ENCODE data around the gene NKG7. TPM values are rescaled to one million over a fixed set of nuclear protein-coding genes. Genes with fewer than 3 reads are reported as not detected.

NKG7 gene
- total RNA-seq, 4 donors from 2014 or later = 0.54 to 2.2 TPM; not detected in 2

DNA sequence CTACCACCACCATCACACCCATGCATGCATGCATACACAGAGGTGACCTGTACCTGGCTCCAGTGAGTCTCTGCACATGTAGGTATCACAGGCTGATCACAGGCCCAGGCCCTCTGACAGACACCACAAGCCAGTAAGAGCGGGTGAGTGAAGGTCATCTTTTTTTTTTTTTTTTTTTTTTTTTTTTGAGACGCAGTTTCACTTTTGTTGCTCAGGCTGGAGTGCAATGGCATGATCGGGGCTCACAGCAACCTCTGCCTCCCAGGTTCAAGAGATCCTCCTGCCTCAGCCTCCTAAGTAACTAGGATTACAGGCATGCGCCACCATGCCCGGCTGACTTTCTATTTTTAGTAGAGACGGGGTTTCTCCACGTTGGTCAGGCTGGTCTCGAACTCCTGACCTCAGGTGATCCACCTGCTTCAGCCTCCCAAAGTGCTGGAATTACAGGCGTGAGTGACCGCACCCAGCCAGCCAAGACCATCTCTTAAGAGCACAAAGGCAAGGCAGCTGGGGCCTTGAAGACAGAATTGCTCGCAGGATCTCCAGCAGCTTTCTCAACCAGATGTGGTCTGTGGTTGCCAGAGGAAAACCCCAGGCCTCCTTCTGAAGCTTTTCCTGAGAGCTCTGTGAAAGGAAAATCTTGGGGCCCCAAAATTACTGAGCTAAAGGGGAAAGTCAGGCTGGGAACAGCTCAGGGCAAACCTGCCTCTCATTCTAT lies 3.2 kb upstream of the NKG7 start:
- Histone ChIP-seq H3K27me3 (no peaks in the 10 kb centered on the region), H3K36me3 (no peaks in the 10 kb centered on the region), H3K4me1 (no peaks in the 10 kb centered on the region), H3K27ac (no peak overlapping the region), H3K9me3 (no peaks in the 10 kb centered on the region), H3K4me3 (replicated peaks in 1 of 3) (no peak overlapping the region)
- TF ChIP-seq, protein P1, sequence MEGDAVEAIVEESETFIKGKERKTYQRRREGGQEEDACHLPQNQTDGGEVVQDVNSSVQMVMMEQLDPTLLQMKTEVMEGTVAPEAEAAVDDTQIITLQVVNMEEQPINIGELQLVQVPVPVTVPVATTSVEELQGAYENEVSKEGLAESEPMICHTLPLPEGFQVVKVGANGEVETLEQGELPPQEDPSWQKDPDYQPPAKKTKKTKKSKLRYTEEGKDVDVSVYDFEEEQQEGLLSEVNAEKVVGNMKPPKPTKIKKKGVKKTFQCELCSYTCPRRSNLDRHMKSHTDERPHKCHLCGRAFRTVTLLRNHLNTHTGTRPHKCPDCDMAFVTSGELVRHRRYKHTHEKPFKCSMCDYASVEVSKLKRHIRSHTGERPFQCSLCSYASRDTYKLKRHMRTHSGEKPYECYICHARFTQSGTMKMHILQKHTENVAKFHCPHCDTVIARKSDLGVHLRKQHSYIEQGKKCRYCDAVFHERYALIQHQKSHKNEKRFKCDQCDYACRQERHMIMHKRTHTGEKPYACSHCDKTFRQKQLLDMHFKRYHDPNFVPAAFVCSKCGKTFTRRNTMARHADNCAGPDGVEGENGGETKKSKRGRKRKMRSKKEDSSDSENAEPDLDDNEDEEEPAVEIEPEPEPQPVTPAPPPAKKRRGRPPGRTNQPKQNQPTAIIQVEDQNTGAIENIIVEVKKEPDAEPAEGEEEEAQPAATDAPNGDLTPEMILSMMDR (IDR thresholded peaks at IDR 0.05) = no peak
- TF ChIP-seq POLR2A (IDR thresholded peaks at IDR 0.05) = no peak
- intact Hi-C loops (cut with DNase I) = no loop called here
- DNase-seq = no peak
- WGBS, 2 donors = 74 to 76% methylated on average over 9 to 11 of the region's 11 CpGs

DNA sequence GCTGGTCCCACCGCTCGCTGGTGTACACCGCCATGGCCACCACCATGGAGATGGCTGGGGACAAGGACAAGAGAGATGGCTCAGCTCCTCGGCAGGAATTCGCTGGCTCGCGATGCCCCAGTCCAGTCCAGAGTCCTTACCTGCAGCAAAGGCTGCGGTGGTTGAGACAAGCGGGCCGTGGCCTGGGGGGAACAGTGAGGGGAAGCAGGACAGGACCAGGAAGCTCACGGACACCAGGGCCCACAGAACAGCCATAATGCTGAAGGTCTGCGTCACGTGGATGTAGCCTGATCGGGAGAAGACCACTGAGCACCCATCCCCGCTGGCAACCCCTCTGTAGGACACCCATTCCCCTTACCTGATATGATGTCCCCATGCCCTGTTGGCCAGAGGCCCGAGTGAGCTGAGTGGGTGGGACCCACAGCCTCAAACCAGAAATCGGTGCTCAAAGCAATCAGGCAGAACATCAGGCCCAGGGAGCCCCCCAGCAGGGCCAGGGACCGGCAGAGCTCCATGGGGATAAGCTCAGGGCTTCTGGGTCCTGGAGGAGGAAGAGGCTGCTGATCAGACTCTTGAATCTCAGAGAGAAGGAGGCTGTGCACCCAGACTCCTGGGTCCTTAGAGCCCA lies 319 bp downstream of the NKG7 start:
- Histone ChIP-seq H3K9me3 (no peaks in the 10 kb centered on the region), H3K27ac (no peak overlapping the region), H3K36me3 (no peaks in the 10 kb centered on the region), H3K4me1 (peaks cover 2 to 6% of the 10 kb centered on the region in 2 donors), H3K27me3 (no peaks in the 10 kb centered on the region), H3K4me3 (replicated peaks in 1 of 3) (no peak overlapping the region)
- DNase-seq = no peak
- intact Hi-C loops (cut with DNase I) = no loop called here
- WGBS, 2 donors = 66 to 75% methylated on average over 5 to 14 of the region's 18 CpGs
- TF ChIP-seq, protein P1 (IDR thresholded peaks at IDR 0.05) = no peak
- no peak for TF ChIP-seq POLR2A (IDR thresholded peaks at IDR 0.05)

DNA sequence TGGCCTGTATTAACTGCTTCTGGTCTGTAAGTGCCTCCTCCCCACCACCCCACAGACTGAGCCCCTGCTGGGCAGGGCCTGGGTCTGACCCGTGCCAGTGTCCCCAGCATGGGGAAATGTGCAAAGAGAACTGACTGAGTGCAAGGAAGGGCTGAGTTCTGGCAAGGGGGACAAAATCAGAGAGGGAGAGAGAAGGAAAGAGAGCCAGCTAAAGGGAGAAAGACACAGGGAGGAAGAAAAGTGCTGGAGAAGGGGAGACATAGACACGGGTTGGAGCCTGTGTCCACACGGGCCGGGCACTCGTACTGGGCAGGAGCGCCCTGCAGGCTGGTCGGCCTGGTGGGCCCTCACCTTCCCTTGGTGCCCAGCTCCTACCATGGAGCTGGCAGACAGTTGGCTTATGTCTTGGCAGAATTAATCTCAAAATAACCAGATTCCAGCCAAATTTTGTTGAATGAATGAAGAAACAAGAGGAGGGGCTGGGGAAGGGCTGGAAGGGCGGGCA lies 1.2 kb downstream of the NKG7 start:
- intact Hi-C loops (cut with DNase I) = no loop called here
- WGBS, 2 donors = 67 to 69% methylated on average over 8 of the region's 8 CpGs
- no peak for TF ChIP-seq POLR2A (IDR thresholded peaks at IDR 0.05)
- TF ChIP-seq, protein P1 (IDR thresholded peaks at IDR 0.05) = no peak

DNA sequence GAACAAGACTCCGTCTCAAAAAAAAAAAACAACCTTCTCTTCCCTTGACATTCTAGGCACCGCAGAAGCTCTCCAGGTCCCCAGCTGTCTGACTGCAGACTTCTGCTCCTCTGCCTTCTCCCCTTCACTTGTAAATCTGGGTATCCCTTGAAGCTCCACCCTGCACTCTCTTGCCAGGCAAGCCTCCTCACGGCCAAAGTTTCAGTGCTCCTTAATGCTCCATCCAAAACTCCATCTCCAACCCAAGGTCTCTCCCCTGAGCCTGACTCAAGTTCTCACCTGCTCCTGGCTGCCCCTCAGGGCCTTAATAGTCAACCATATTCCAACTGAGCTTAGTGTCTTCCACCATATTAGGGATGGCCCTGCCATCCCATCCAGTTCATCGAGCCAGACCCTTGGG lies 2.2 kb downstream of the NKG7 start:
- intact Hi-C loops (cut with DNase I) = no loop called here
- Histone ChIP-seq H3K4me3 (replicated peaks in 1 of 3) (no peak overlapping the region), H3K4me1 (peaks cover 8 to 10% of the 10 kb centered on the region in 2 donors)

More for the DNA sequence above, 1.2 kb downstream of the NKG7 start:
- H3K27me3 ChIP-seq = no peaks in the 10 kb centered on the region
- no peak overlapping the region for H3K4me3 ChIP-seq (replicated peaks in 1 of 3)
- no peaks in the 10 kb centered on the region for H3K36me3 ChIP-seq
- no peaks in the 10 kb centered on the region for H3K9me3 ChIP-seq
- H3K4me1 ChIP-seq = peaks cover 6% of the 10 kb centered on the region in 2 donors
- H3K27ac ChIP-seq = no peak overlapping the region
- DNase-seq = no peak

More for the DNA sequence above, 2.2 kb downstream of the NKG7 start:
- DNase-seq = no peak
- 80 to 85% methylated on average over 4 of the region's 4 CpGs for WGBS, 2 donors
- Histone ChIP-seq H3K27ac (no peak overlapping the region), H3K27me3 (no peaks in the 10 kb centered on the region), H3K36me3 (no peaks in the 10 kb centered on the region), H3K9me3 (no peaks in the 10 kb centered on the region)
- TF ChIP-seq, protein P1 (IDR thresholded peaks at IDR 0.05) = no peak
- TF ChIP-seq POLR2A (IDR thresholded peaks at IDR 0.05) = no peak

All from thyroid gland (tissue), 4 donors.